ENCODE data around the gene NLRP9.

NLRP9 gene

GRCh38 chr19:55677572-55678028, 60.6 kb downstream of the NLRP9 start:
- DNase-seq = no peak
- intact Hi-C loops (cut with DNase I) = no loop called here

GRCh38 chr19:55676889-55677505, 61.2 kb downstream of the NLRP9 start:
- intact Hi-C loops (cut with DNase I) = no loop called here
- DNase-seq = no peak

- peak in 29 of 42 donors; percentile 20 to 74 (median 52) for DNase-seq
- intact Hi-C loops (cut with DNase I) = no loop called here
These were observed 61.8 kb downstream of the NLRP9 start for GRCh38 chr19:55676383-55676782.

GRCh38 chr19:55675661-55676354, 62.4 kb downstream of the NLRP9 start:
- intact Hi-C loops (cut with DNase I) = loop anchor here (2.0 kb wide), 1 partner anchor 21 kb away; the partner anchor contains the start of gene U2AF2
- no peak for DNase-seq

- intact Hi-C loops (cut with DNase I) = loop anchor here (2.0 kb wide), 1 partner anchor 20 kb away; the partner anchor contains the start of gene U2AF2
- DNase-seq = peak; percentile 91 to 99 (median 97)
These were observed 63.2 kb downstream of the NLRP9 start, which contains the start of gene EPN1 for GRCh38 chr19:55674841-55675660. TSS of gene EPN1 (plus strand) at chr19:55675226. CDS start at chr19:55678628, 3,402 bp downstream.

- intact Hi-C loops (cut with DNase I) = loop anchor here (2.0 kb wide), 1 partner anchor 20 kb away; the partner anchor contains the start of gene U2AF2
- no peak for DNase-seq
These were observed 63.8 kb downstream of the NLRP9 start for GRCh38 chr19:55674459-55674840.

GRCh38 chr19:55673889-55674288, 64.3 kb downstream of the NLRP9 start:
- DNase-seq = no peak
- intact Hi-C loops (cut with DNase I) = loop anchor here (2.0 kb wide), 1 partner anchor 19 kb away; the partner anchor contains the start of gene U2AF2

GRCh38 chr19:55673465-55673864, 64.7 kb downstream of the NLRP9 start:
- DNase-seq = no peak

GRCh38 chr19:55672418-55672817, 65.8 kb downstream of the NLRP9 start:
- intact Hi-C loops (cut with DNase I) = no loop called here
- no peak for DNase-seq

More at GRCh38 chr19:55673465-55673864, 64.7 kb downstream of the NLRP9 start:
- intact Hi-C loops (cut with DNase I) = no loop called here

GRCh38 chr19:55671054-55671378, 67.2 kb downstream of the NLRP9 start:
- DNase-seq = no peak
- intact Hi-C loops (cut with DNase I) = no loop called here

- intact Hi-C loops (cut with DNase I) = no loop called here
- peak in 3 of 42 donors; percentile 27 to 51 (median 43) for DNase-seq
These were observed 67.7 kb downstream of the NLRP9 start for GRCh38 chr19:55670280-55671053.

- intact Hi-C loops (cut with DNase I) = no loop called here
- DNase-seq = peak; percentile 39 to 92 (median 74)
These were observed 68.6 kb downstream of the NLRP9 start for GRCh38 chr19:55669418-55670279.

- intact Hi-C loops (cut with DNase I) = no loop called here
- DNase-seq = no peak
These were observed 69.4 kb downstream of the NLRP9 start for GRCh38 chr19:55668603-55669348.

- peak; percentile 43 to 93 (median 74) for DNase-seq
These were observed 70.2 kb downstream of the NLRP9 start for GRCh38 chr19:55667958-55668357.

GRCh38 chr19:55667511-55667910, 70.7 kb downstream of the NLRP9 start:
- intact Hi-C loops (cut with DNase I) = no loop called here
- peak in 7 of 42 donors; percentile 22 to 57 (median 39) for DNase-seq

More at GRCh38 chr19:55667958-55668357, 70.2 kb downstream of the NLRP9 start:
- intact Hi-C loops (cut with DNase I) = no loop called here

- no peak for DNase-seq
- intact Hi-C loops (cut with DNase I) = no loop called here
These were observed 71.2 kb downstream of the NLRP9 start for GRCh38 chr19:55667006-55667381.

GRCh38 chr19:55666343-55667005, 71.7 kb downstream of the NLRP9 start:
- DNase-seq = no peak
- intact Hi-C loops (cut with DNase I) = no loop called here

All from head of caudate nucleus (tissue), 42 donors.